Esophagus muscularis mucosa (tissue), 4 donors: Measurements from ENCODE around the gene CER1. TPM values are rescaled to one million over a fixed set of nuclear protein-coding genes. Genes with fewer than 3 reads are reported as not detected.

Source experiments
- DNase-seq: peaks from one replicate; pipeline ENCODE4 v3.0.0-alpha.2; 2017; ENCODE audit errors: extremely low spot score
- H3K27ac ChIP-seq, 4 donors: fragments of 200-600 bp; sonication (generic); replicated peaks in 1 of 4; 1 replicate in 3 of 4; 2 replicates in 1 of 4; pipeline ENCODE4 v1.5.1; 2016 to 2019; ENCODE audit warnings: mild to moderate bottlenecking in 1 of 4
- H3K27me3 ChIP-seq, 4 donors: fragments of 200-600 bp; sonication (generic); one replicate each; pipeline versions ENCODE4 v1.5.1 to v1.6.0; 2016 to 2019
- H3K36me3 ChIP-seq, 4 donors: fragments of 200-600 bp; sonication (generic); one replicate each; pipeline ENCODE4 v1.5.1; 2016 to 2019
- H3K4me1 ChIP-seq, 4 donors: fragments of 200-600 bp; sonication (generic); one replicate each; pipeline ENCODE4 v1.5.1; 2016 to 2019
- H3K4me3 ChIP-seq, 4 donors: fragments of 200-600 bp; sonication (generic); 1 replicate in 2 of 4; 2 replicates in 2 of 4; pipeline ENCODE4 v1.5.1; 2016 to 2019; ENCODE audit warnings: mild to moderate bottlenecking in 4 of 4, moderate library complexity in 1 of 4
- H3K9me3 ChIP-seq, 4 donors: fragments of 200-600 bp; sonication (generic); 1 replicate in 3 of 4; 2 replicates in 1 of 4; pipeline ENCODE4 v1.5.1; 2016 to 2019
- EP300 ChIP-seq: sonication (generic); formaldehyde crosslinking; IDR thresholded peaks from one replicate; pipeline ENCODE4 v1.6.1; 2017; ENCODE audit warnings: antibody characterized with exemption
- POLR2A ChIP-seq: fragments of 450-650 bp; IDR thresholded peaks from one replicate; pipeline ENCODE4 v1.6.1; 2017; ENCODE audit warnings: antibody characterized with exemption, moderate library complexity, mild to moderate bottlenecking, low read depth
- POLR2AphosphoS5 ChIP-seq, 2 donors: sonication (generic); formaldehyde crosslinking; IDR thresholded peaks; one replicate each; pipeline ENCODE4 v1.6.1; 2017; ENCODE audit warnings: antibody characterized with exemption in 2 of 2
- WGBS: methylation state at CpG from one replicate; pipeline ENCODE4 v1.1.5; 2018; 5-methylcytosine and 5-hydroxymethylcytosine counted together
- intact Hi-C: fragments of 100-400 bp; cut with DNase I; formaldehyde crosslinking; loops from one replicate; pipeline ENCODE4 v1.15.1; 2023
- total RNA-seq, 4 donors: library from RNA; depleted of rRNA; stranded (reverse); fragments of >200 nt; gene quantifications; one replicate each; pipeline versions ENCODE4 v1.1.0 to v1.2.1, GENCODE V29; 2016
- TF ChIP-seq, protein P1 (sequence below), 3 experiments: fragments of 200-600 bp in 2 of 3; fragments of 450-650 bp in 1 of 3; sonication (generic) in 2 of 3; IDR thresholded peaks; one replicate each; pipeline ENCODE4 v1.5.1; 2017 to 2019; ENCODE audit warnings: antibody characterized with exemption in 3 of 3, mild to moderate bottlenecking in 2 of 3, moderate library complexity in 1 of 3

CER1 gene
- total RNA-seq, 4 donors from 2014 or later: not detected

DNA sequence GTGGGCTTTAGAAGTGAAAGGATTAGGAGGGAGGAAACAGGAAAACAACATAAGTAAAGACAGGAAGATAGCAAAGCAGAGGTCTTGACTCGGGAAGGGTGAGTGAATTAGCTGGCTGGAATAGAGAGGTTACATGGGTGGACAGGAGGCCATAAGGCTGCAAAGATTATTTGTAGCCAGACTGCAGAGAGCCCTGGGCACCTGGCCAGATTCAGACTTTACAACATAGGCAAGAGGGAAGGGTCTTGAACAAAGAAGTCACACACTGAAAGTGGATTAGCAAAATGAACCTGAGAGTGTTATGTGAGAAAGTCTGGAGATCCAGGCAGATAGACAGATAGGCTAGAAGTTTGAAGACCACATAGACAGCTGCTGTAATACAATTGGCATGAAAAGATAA, 29.7 kb upstream of the CER1 start:
- H3K4me1 ChIP-seq: no peaks in the 10 kb centered on the region
- no peaks in the 10 kb centered on the region for H3K9me3 ChIP-seq
- TF ChIP-seq EP300 (no peak), POLR2A (no peak), POLR2AphosphoS5 (IDR thresholded peaks at IDR 0.05) (no peak)
- TF ChIP-seq, protein P1, sequence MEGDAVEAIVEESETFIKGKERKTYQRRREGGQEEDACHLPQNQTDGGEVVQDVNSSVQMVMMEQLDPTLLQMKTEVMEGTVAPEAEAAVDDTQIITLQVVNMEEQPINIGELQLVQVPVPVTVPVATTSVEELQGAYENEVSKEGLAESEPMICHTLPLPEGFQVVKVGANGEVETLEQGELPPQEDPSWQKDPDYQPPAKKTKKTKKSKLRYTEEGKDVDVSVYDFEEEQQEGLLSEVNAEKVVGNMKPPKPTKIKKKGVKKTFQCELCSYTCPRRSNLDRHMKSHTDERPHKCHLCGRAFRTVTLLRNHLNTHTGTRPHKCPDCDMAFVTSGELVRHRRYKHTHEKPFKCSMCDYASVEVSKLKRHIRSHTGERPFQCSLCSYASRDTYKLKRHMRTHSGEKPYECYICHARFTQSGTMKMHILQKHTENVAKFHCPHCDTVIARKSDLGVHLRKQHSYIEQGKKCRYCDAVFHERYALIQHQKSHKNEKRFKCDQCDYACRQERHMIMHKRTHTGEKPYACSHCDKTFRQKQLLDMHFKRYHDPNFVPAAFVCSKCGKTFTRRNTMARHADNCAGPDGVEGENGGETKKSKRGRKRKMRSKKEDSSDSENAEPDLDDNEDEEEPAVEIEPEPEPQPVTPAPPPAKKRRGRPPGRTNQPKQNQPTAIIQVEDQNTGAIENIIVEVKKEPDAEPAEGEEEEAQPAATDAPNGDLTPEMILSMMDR (IDR thresholded peaks at IDR 0.05): no peak
- no peaks in the 10 kb centered on the region for H3K36me3 ChIP-seq
- intact Hi-C loops: no loop called here
- 75% methylated on average over 1 of the region's 1 CpG for WGBS
- no peak overlapping the region for H3K27ac ChIP-seq
- H3K27me3 ChIP-seq: no peaks in the 10 kb centered on the region
- DNase-seq: no peak
- H3K4me3 ChIP-seq: no peak overlapping the region

DNA sequence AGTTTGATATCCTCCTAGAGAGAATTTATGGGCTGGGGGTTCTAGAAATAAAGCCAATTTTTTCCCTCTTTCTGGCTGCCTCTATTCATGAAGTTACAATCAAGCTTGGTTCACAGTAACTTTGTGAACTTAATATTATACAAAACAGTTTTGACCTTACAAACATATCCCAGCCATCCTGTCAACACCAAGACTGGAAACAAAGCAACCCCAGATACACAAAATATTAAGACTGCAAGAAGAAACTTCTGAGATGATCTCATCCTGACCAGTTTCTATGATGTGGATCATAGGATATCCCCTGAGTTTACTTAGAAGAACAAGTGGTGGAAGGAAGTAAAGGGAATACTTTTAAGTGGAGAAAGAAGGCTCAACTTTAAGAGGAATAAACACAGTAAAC, 28.3 kb upstream of the CER1 start:
- intact Hi-C loops: no loop called here
- H3K27ac ChIP-seq: no peak overlapping the region
- no peaks in the 10 kb centered on the region for H3K36me3 ChIP-seq
- no peaks in the 10 kb centered on the region for H3K27me3 ChIP-seq
- no peak for TF ChIP-seq POLR2AphosphoS5 (IDR thresholded peaks at IDR 0.05)
- no peak for TF ChIP-seq POLR2A
- no peaks in the 10 kb centered on the region for H3K4me1 ChIP-seq
- H3K4me3 ChIP-seq: no peak overlapping the region
- H3K9me3 ChIP-seq: no peaks in the 10 kb centered on the region
- no peak for DNase-seq

DNA sequence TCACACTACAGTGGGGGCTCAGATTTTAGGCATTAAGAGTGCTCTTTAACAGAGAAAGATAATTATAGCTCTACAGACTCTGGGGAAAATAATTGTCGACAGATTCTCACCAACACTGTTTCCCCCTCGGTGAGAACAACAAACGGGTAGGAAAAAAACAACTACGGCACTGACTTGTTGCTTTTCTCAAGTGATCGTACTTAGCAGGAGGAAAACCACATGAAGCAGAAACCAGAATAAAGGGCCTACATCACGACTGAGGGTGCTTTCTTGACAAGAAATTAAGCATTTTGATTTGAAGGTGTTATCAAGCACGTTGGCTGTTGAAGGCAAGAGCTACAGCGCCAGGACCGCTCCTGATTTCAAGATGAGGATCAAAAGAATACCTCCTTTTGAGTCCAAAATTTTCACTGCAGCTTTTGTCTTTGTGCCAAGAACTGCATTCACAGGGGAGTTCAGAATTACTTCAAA, 27.2 kb upstream of the CER1 start:
- no peak for DNase-seq
- intact Hi-C loops: no loop called here
- H3K36me3 ChIP-seq: no peaks in the 10 kb centered on the region
- 56% methylated on average over 9 of the region's 9 CpGs for WGBS
- H3K4me3 ChIP-seq: no peak overlapping the region
- H3K27me3 ChIP-seq: no peaks in the 10 kb centered on the region
- no peaks in the 10 kb centered on the region for H3K9me3 ChIP-seq
- H3K4me1 ChIP-seq: no peaks in the 10 kb centered on the region
- H3K27ac ChIP-seq: no peak overlapping the region
- TF ChIP-seq, protein P1 (IDR thresholded peaks at IDR 0.05): no peak
- TF ChIP-seq POLR2A (no peak), EP300 (no peak), POLR2AphosphoS5 (IDR thresholded peaks at IDR 0.05) (no peak)

DNA sequence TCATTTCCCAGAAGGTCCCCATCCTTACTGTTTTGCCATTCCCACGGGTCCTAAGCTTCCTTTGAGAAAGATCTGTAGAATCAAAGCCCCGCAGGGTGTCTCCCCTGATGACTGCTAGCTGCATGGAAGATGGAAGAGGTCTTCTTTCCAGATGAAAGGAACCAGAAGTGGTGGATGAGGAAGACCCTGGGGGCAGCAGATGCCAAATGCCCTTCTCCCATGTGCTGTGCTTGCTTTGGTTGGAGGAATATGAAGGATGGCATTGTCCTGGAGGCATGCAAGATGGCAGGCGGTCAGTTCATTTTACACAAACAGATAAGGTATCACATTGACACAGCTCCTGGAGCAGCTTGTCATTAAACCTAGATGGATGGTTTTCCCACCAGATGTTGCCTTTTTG, 25.8 kb upstream of the CER1 start:
- DNase-seq: no peak
- no peaks in the 10 kb centered on the region for H3K36me3 ChIP-seq
- no peaks in the 10 kb centered on the region for H3K4me1 ChIP-seq
- intact Hi-C loops: no loop called here
- no peaks in the 10 kb centered on the region for H3K27me3 ChIP-seq
- no peak overlapping the region for H3K4me3 ChIP-seq
- no peak overlapping the region for H3K27ac ChIP-seq
- TF ChIP-seq EP300 (no peak), POLR2A (no peak), POLR2AphosphoS5 (IDR thresholded peaks at IDR 0.05) (no peak)
- TF ChIP-seq, protein P1 (IDR thresholded peaks at IDR 0.05): no peak
- H3K9me3 ChIP-seq: no peaks in the 10 kb centered on the region
- 85% methylated on average over 3 of the region's 3 CpGs for WGBS

DNA sequence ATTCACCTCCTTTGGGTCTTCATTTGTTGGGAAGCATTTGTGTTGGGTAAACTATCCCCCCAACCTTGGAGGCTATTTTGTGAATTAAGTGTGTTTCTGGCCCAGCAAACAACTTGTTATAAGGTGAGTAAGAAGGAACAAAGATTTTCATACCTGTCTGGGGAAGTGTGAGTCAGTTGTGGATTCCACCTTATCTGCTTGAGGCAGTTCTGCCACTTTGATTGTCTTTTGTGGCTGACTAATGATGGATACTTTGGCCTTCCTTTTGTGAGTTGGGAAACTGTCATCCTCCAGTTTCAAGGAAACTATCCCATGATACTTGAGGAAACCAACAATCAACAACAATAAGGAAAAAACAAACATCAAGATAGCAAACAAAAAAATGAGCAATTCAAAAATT, 24.6 kb upstream of the CER1 start:
- Histone ChIP-seq H3K9me3 (no peaks in the 10 kb centered on the region), H3K36me3 (no peaks in the 10 kb centered on the region), H3K27me3 (no peaks in the 10 kb centered on the region), H3K4me1 (no peaks in the 10 kb centered on the region), H3K27ac (no peak overlapping the region), H3K4me3 (no peak overlapping the region)
- TF ChIP-seq POLR2AphosphoS5 (IDR thresholded peaks at IDR 0.05) (no peak), EP300 (no peak), POLR2A (no peak)
- TF ChIP-seq, protein P1 (IDR thresholded peaks at IDR 0.05): no peak
- DNase-seq: no peak
- intact Hi-C loops: no loop called here
